ENCODE results near the gene MAL.

Gene MAL

GRCh38 chr2:94996305-94997100 is 29.0 kb upstream of the MAL start:
- in situ Hi-C loops (cut with MboI; ENCODE audit: low sequenced_read_pairs): no loop called here

- in situ Hi-C loops (cut with MboI; ENCODE audit: low sequenced_read_pairs): no loop called here
Measured at GRCh38 chr2:94997981-94998930, 27.3 kb upstream of the MAL start.

GRCh38 chr2:94999431-94999883 is 26.1 kb upstream of the MAL start:
- in situ Hi-C loops (cut with MboI; ENCODE audit: low sequenced_read_pairs): no loop called here

- in situ Hi-C loops (cut with MboI; ENCODE audit: low sequenced_read_pairs): no loop called here
Measured at GRCh38 chr2:95001051-95001562, 24.4 kb upstream of the MAL start.

GRCh38 chr2:95001701-95002100 is 23.8 kb upstream of the MAL start:
- in situ Hi-C loops (cut with MboI; ENCODE audit: low sequenced_read_pairs): no loop called here

GRCh38 chr2:95002498-95002897 is 23.0 kb upstream of the MAL start:
- in situ Hi-C loops (cut with MboI; ENCODE audit: low sequenced_read_pairs): no loop called here

- in situ Hi-C loops (cut with MboI; ENCODE audit: low sequenced_read_pairs): no loop called here
Measured at GRCh38 chr2:95004287-95004686, 21.2 kb upstream of the MAL start.

- in situ Hi-C loops (cut with MboI; ENCODE audit: low sequenced_read_pairs): no loop called here
Measured at GRCh38 chr2:95004711-95005110, 20.8 kb upstream of the MAL start.

GRCh38 chr2:95005726-95006125 is 19.8 kb upstream of the MAL start:
- in situ Hi-C loops (cut with MboI; ENCODE audit: low sequenced_read_pairs): no loop called here

GRCh38 chr2:95006588-95006987 is 18.9 kb upstream of the MAL start:
- in situ Hi-C loops (cut with MboI; ENCODE audit: low sequenced_read_pairs): no loop called here

GRCh38 chr2:95007031-95007609 is 18.4 kb upstream of the MAL start:
- in situ Hi-C loops (cut with MboI; ENCODE audit: low sequenced_read_pairs): no loop called here

- in situ Hi-C loops (cut with MboI; ENCODE audit: low sequenced_read_pairs): no loop called here
Measured at GRCh38 chr2:95007822-95008221, 17.7 kb upstream of the MAL start.

- in situ Hi-C loops (cut with MboI; ENCODE audit: low sequenced_read_pairs): no loop called here
Measured at GRCh38 chr2:95008306-95008705, 17.2 kb upstream of the MAL start.

GRCh38 chr2:95008996-95009395 is 16.5 kb upstream of the MAL start:
- in situ Hi-C loops (cut with MboI; ENCODE audit: low sequenced_read_pairs): no loop called here

GRCh38 chr2:95009412-95009811 is 16.1 kb upstream of the MAL start:
- in situ Hi-C loops (cut with MboI; ENCODE audit: low sequenced_read_pairs): no loop called here

- in situ Hi-C loops (cut with MboI; ENCODE audit: low sequenced_read_pairs): no loop called here
Measured at GRCh38 chr2:95010126-95010525, 15.4 kb upstream of the MAL start.

- in situ Hi-C loops (cut with MboI; ENCODE audit: low sequenced_read_pairs): no loop called here
Measured at GRCh38 chr2:95010718-95011117, 14.8 kb upstream of the MAL start.

GRCh38 chr2:95012881-95013550 is 12.5 kb upstream of the MAL start:
- in situ Hi-C loops (cut with MboI; ENCODE audit: low sequenced_read_pairs): no loop called here

GRCh38 chr2:95013726-95014125 is 11.8 kb upstream of the MAL start:
- in situ Hi-C loops (cut with MboI; ENCODE audit: low sequenced_read_pairs): no loop called here

- in situ Hi-C loops (cut with MboI; ENCODE audit: low sequenced_read_pairs): no loop called here
Measured at GRCh38 chr2:95014126-95014708, 11.3 kb upstream of the MAL start.
